K562 (cell line): ENCODE results near the gene STT3A. TPM values are rescaled to one million over a fixed set of nuclear protein-coding genes. Genes with fewer than 3 reads are reported as not detected.

ENCODE experiments used
- CEBPG ChIP-seq, 3 experiments: fragments of 200-800 bp in 1 of 3; sonication (Bioruptor generic) in 1 of 3; sonication (generic) in 1 of 3; formaldehyde crosslinking in 1 of 3; IDR thresholded peaks in 2 of 3; conservative IDR thresholded peaks in 1 of 3; 2 replicates each; pipeline versions ENCODE4 v1.6.1 to v1.8.0; 2016 to 2022; ENCODE audit warnings: missing compliant biosample characterization in 2 of 3, missing genetic modification characterization in 2 of 3, mild to moderate bottlenecking in 1 of 3, missing genetic modification reagents in 1 of 3
- COPS2 ChIP-seq: fragments of 450-650 bp; conservative IDR thresholded peaks from 2 replicates; pipeline ENCODE4 v1.6.1; 2016; ENCODE audit warnings: mild to moderate bottlenecking, moderate library complexity
- FOXA3 ChIP-seq, 2 experiments: fragments of 450-650 bp in 1 of 2; sonication (generic) in 1 of 2; formaldehyde crosslinking; IDR thresholded peaks in 1 of 2; conservative IDR thresholded peaks in 1 of 2; 2 replicates each; pipeline versions ENCODE4 v1.4.0 to v1.8.0; 2020 to 2022; ENCODE audit warnings: mild to moderate bottlenecking in 2 of 2, missing genetic modification reagents in 1 of 2
- HMGN3 ChIP-seq: IDR thresholded peaks from 2 replicates; pipeline ENCODE4 v1.6.1; 2011; ENCODE audit warnings: borderline replicate concordance, low read depth, mild to moderate bottlenecking, mixed read lengths, low read length; ENCODE audit not compliant: insufficient read length; ENCODE audit errors: extremely low read depth
- MCM2 ChIP-seq: fragments of 450-650 bp; IDR thresholded peaks from 2 replicates; pipeline ENCODE4 v1.6.1; 2017; ENCODE audit warnings: low read depth, mild to moderate bottlenecking
- NONO ChIP-seq, 2 experiments: fragments of 200-400 bp in 1 of 2; fragments of 450-650 bp in 1 of 2; formaldehyde crosslinking in 1 of 2; IDR thresholded peaks; 2 replicates each; pipeline ENCODE4 v1.6.1; 2017; ENCODE audit warnings: low read depth in 2 of 2, mild to moderate bottlenecking in 2 of 2, moderate library complexity in 2 of 2, low read length in 1 of 2
- OTX1 ChIP-seq: fragments of 450-650 bp; formaldehyde crosslinking; IDR thresholded peaks from 2 replicates; pipeline ENCODE4 v1.4.0; 2022; ENCODE audit warnings: mild to moderate bottlenecking
- PHF8 ChIP-seq: fragments of 200-600 bp; sonication (generic); IDR thresholded peaks from 2 replicates; pipeline ENCODE4 v1.6.1; 2012; ENCODE audit warnings: mixed run types, mild to moderate bottlenecking, inconsistent platforms, low read length, moderate library complexity, borderline replicate concordance
- POLR2B ChIP-seq: fragments of 450-650 bp; IDR thresholded peaks from 2 replicates; pipeline ENCODE4 v1.6.1; 2018; ENCODE audit warnings: low read depth; ENCODE audit not compliant: partially characterized antibody
- SMARCB1 ChIP-seq: IDR thresholded peaks from 2 replicates; pipeline ENCODE4 v1.6.1; 2011; ENCODE audit warnings: improper control_type of control experiment, low read depth; ENCODE audit not compliant: insufficient read length
- STAG1 ChIP-seq: sonication (generic); formaldehyde crosslinking; IDR thresholded peaks from 2 replicates; pipeline ENCODE4 v1.5.0; 2020; ENCODE audit warnings: missing genetic modification reagents, borderline replicate concordance
- TCFL5 ChIP-seq: fragments of 250-450 bp; sonication (Bioruptor Pico); conservative IDR thresholded peaks from 2 replicates; pipeline ENCODE4 v1.6.1; 2021; ENCODE audit warnings: mild to moderate bottlenecking, moderate library complexity, matching md5 sums
- TFAM ChIP-seq: fragments of 250-450 bp; sonication (Bioruptor Pico); conservative IDR thresholded peaks from 2 replicates; pipeline ENCODE4 v1.5.0; 2021; ENCODE audit warnings: mild to moderate bottlenecking, moderate library complexity
- TFE3 ChIP-seq: fragments of 450-650 bp; formaldehyde crosslinking; IDR thresholded peaks from 2 replicates; pipeline ENCODE4 v1.4.0; 2020; ENCODE audit warnings: mild to moderate bottlenecking, mixed read lengths
- TSC22D4 ChIP-seq: fragments of 450-650 bp; IDR thresholded peaks from 2 replicates; pipeline ENCODE4 v1.6.1; 2016; ENCODE audit warnings: missing genetic modification characterization, missing biosample characterization, control low read depth
- ZNF121 ChIP-seq: sonication (generic); formaldehyde crosslinking; conservative IDR thresholded peaks from 2 replicates; pipeline ENCODE4 v1.8.0; 2022; ENCODE audit warnings: missing genetic modification reagents
- ZNF696 ChIP-seq: fragments of 250-450 bp; sonication (Bioruptor Pico); conservative IDR thresholded peaks from 2 replicates; pipeline ENCODE4 v1.4.0; 2020; ENCODE audit warnings: mild to moderate bottlenecking, moderate library complexity
- polyA plus RNA-seq, 8 experiments: library from polyadenylated mRNA; depleted of rRNA in 4 of 8; stranded (reverse) in 5 of 8; unstranded in 3 of 8; fragments of >200 nt; fragmentation: Nextera tagmentation in 2 of 8; fragmentation: Illumina TruSeq in 1 of 8; extraction: Ambion mirVana in 2 of 8; extraction: Trizol in 1 of 8; gene quantifications; 2 replicates each; pipeline versions ENCODE4 v1.2.1 to v1.2.3, GENCODE V29; 2011 to 2014; ENCODE audit warnings: inconsistent platforms in 1 of 8, missing spikeins in 1 of 8
- total RNA-seq, 7 experiments: library from RNA; depleted of rRNA in 6 of 7; stranded (reverse); fragments of >200 nt in 6 of 7; fragmentation: Illumina TruSeq in 2 of 7; extraction: Trizol in 2 of 7; gene quantifications; 2 replicates each; pipeline versions ENCODE4 v1.2.1 to v1.2.3, GENCODE V29; 2011 to 2021; ENCODE audit warnings: low replicate concordance in 1 of 7
- TF ChIP-seq, protein P1 (sequence below), 2 experiments: IDR thresholded peaks; 2 replicates each; pipeline ENCODE4 v1.6.1; 2012; ENCODE audit warnings: improper control_type of control experiment in 2 of 2, low read depth in 2 of 2, low read length in 2 of 2, borderline replicate concordance in 1 of 2
- TF ChIP-seq, protein P2 (sequence below): fragments of 450-650 bp; IDR thresholded peaks from 2 replicates; pipeline ENCODE4 v1.6.1; 2014; ENCODE audit warnings: low read depth, mild to moderate bottlenecking, moderate library complexity, borderline replicate concordance
- TF ChIP-seq, protein P3 (sequence below), 2 experiments: fragments of 450-650 bp in 1 of 2; sonication (generic) in 1 of 2; formaldehyde crosslinking; conservative IDR thresholded peaks; 2 replicates each; pipeline versions ENCODE4 v1.4.0 to v1.8.1; 2020 to 2022; ENCODE audit warnings: mild to moderate bottlenecking in 1 of 2, missing genetic modification reagents in 1 of 2

The STT3A gene
- total and polyA plus RNA-seq, 9 of the 15 experiments (the other 6 are each of a cell fraction or from before 2014, with no cell fraction given): 70.7 to 330 (median 192) TPM

DNA sequence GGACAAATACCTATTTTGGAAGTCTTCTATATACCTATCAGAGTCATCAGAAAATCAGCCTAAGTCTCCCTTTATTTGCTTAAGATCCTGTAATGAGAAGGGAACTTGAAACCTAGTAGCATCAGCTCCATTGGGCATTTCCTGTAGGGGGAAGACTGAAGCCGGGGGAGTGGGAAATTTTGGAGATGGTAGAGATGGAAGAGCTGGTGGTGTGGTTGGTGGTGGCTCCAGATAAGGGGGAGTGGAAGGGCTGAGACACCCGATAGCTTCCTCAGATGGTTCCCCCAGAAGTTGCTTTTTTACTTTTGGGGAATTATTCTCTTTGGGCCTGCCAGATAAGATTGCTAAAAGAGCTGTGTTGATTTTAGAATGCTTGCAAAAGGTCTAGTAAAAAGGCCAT, 39.7 kb upstream of the STT3A start (continued):
- TF ChIP-seq TFE3 (CRISPR knock-in tag): no peak
- peak; percentile 66; the same call in 1 of the 2 replicates for TF ChIP-seq OTX1 (CRISPR knock-in tag)
- TF ChIP-seq, protein P1, sequence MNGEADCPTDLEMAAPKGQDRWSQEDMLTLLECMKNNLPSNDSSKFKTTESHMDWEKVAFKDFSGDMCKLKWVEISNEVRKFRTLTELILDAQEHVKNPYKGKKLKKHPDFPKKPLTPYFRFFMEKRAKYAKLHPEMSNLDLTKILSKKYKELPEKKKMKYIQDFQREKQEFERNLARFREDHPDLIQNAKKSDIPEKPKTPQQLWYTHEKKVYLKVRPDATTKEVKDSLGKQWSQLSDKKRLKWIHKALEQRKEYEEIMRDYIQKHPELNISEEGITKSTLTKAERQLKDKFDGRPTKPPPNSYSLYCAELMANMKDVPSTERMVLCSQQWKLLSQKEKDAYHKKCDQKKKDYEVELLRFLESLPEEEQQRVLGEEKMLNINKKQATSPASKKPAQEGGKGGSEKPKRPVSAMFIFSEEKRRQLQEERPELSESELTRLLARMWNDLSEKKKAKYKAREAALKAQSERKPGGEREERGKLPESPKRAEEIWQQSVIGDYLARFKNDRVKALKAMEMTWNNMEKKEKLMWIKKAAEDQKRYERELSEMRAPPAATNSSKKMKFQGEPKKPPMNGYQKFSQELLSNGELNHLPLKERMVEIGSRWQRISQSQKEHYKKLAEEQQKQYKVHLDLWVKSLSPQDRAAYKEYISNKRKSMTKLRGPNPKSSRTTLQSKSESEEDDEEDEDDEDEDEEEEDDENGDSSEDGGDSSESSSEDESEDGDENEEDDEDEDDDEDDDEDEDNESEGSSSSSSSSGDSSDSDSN (IDR thresholded peaks at IDR 0.05; ENCODE audit: borderline replicate concordance in 1 of 2, low read depth in 2 of 2, low read length in 2 of 2): 0 out of 4 replicates have a peak, but pooled peaks of 1 of the 2 experiments have one; percentile 47
- TF ChIP-seq CEBPG (CRISPR knock-in tag; IDR thresholded peaks at IDR 0.05): no peak
- TF ChIP-seq CEBPG (tag; conservative IDR thresholded peaks at IDR 0.05 in 1 of 2, IDR thresholded peaks at IDR 0.05 in 1 of 2): no peak
- TF ChIP-seq COPS2: no peak
- TF ChIP-seq, protein P2, sequence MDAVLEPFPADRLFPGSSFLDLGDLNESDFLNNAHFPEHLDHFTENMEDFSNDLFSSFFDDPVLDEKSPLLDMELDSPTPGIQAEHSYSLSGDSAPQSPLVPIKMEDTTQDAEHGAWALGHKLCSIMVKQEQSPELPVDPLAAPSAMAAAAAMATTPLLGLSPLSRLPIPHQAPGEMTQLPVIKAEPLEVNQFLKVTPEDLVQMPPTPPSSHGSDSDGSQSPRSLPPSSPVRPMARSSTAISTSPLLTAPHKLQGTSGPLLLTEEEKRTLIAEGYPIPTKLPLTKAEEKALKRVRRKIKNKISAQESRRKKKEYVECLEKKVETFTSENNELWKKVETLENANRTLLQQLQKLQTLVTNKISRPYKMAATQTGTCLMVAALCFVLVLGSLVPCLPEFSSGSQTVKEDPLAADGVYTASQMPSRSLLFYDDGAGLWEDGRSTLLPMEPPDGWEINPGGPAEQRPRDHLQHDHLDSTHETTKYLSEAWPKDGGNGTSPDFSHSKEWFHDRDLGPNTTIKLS: no peak
- no peak for TF ChIP-seq STAG1 (CRISPR knock-in tag)
- TF ChIP-seq NONO (IDR thresholded peaks at IDR 0.05; ENCODE audit: low read depth in 2 of 2, low read length in 1 of 2): peak in 1 of 2 experiments; percentile 50; a peak in 1 of 4 replicates
- peak; percentile 43 for TF ChIP-seq HMGN3
- no peak for TF ChIP-seq TSC22D4 (tag)
- TF ChIP-seq MCM2: no peak
- no peak for TF ChIP-seq ZNF696
- no peak for TF ChIP-seq ZNF121 (CRISPR knock-in tag)
- no peak for TF ChIP-seq TFAM
- no peak for TF ChIP-seq SMARCB1
- TF ChIP-seq TCFL5 (CRISPR knock-in tag): no peak; the same call in 1 of the 2 replicates
- TF ChIP-seq FOXA3 (CRISPR knock-in tag; conservative IDR thresholded peaks at IDR 0.05 in 1 of 2, IDR thresholded peaks at IDR 0.05 in 1 of 2): peak in 1 of 2 experiments; percentile 86; a peak in 2 of 4 replicates
- no peak for TF ChIP-seq PHF8
- TF ChIP-seq POLR2B: no peak
- TF ChIP-seq, protein P3, sequence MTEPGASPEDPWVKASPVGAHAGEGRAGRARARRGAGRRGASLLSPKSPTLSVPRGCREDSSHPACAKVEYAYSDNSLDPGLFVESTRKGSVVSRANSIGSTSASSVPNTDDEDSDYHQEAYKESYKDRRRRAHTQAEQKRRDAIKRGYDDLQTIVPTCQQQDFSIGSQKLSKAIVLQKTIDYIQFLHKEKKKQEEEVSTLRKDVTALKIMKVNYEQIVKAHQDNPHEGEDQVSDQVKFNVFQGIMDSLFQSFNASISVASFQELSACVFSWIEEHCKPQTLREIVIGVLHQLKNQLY (CRISPR knock-in tag; conservative IDR thresholded peaks at IDR 0.05): no peak
